NT2/D1 (cell line): ENCODE data around the gene GKAP1.

Source experiments
- YY1 ChIP-seq: IDR thresholded peaks from 2 replicates; pipeline ENCODE4 v1.6.1; 2011; ENCODE audit not compliant: insufficient read length, insufficient read depth
- ZNF274 ChIP-seq: IDR thresholded peaks from 2 replicates; pipeline ENCODE4 v1.6.1; 2011; ENCODE audit warnings: mild to moderate bottlenecking, low read depth, low read length

GRCh38 chr9:83715221-83715620 is 102.3 kb downstream of the GKAP1 start:
- TF ChIP-seq YY1 (no peak), ZNF274 (no peak)
